ENCODE measurements around the gene UPK3BL2.
A peak's percentile ranks its signal among the peaks of the same experiment; 100 is the strongest.
"Not testable (repeated sequence)": the region's sequence is repeated elsewhere in the genome, so short reads cannot be mapped to it uniquely, and the experiment has no call there.

Gene UPK3BL2

GRCh38 chr7:102543596-102543995, at the start of gene UPK3BL2:
Gene UPK3BL2 (minus strand): TSS chr7:102543696. CDS start chr7:102543636, 60 bp downstream.
- not testable (repeated sequence) for DNase-seq

GRCh38 chr7:102592477-102593019, 49.1 kb upstream of the UPK3BL2 start:
- not testable (repeated sequence) for DNase-seq

GRCh38 chr7:102589857-102590256, 46.4 kb upstream of the UPK3BL2 start:
- DNase-seq: not testable (repeated sequence)

- not testable (repeated sequence) for DNase-seq
Measured at GRCh38 chr7:102583495-102583894, 40.0 kb upstream of the UPK3BL2 start.

- DNase-seq: not testable (repeated sequence)
Measured at GRCh38 chr7:102581722-102582121, 38.2 kb upstream of the UPK3BL2 start.

GRCh38 chr7:102578486-102578885, 35.0 kb upstream of the UPK3BL2 start:
- not testable (repeated sequence) for DNase-seq

- peak; percentile 18 for DNase-seq
Measured at GRCh38 chr7:102577315-102578240, 34.1 kb upstream of the UPK3BL2 start.

- not testable (repeated sequence) for DNase-seq
Measured at GRCh38 chr7:102576363-102576762, 32.9 kb upstream of the UPK3BL2 start.

GRCh38 chr7:102574607-102575006, 31.1 kb upstream of the UPK3BL2 start:
- DNase-seq: not testable (repeated sequence)

GRCh38 chr7:102572261-102573239, 29.1 kb upstream of the UPK3BL2 start, which contains the start of gene POLR2J3:
Gene POLR2J3 (minus strand): TSS chr7:102572583. CDS start chr7:102572521, 62 bp downstream.
- DNase-seq: peak; percentile 100

GRCh38 chr7:102568620-102569019, 25.1 kb upstream of the UPK3BL2 start:
- peak; percentile 10 for DNase-seq

- DNase-seq: not testable (repeated sequence)
Measured at GRCh38 chr7:102550808-102551422, 7.4 kb upstream of the UPK3BL2 start, which contains the start of gene SPDYE2. Gene SPDYE2 (plus strand): TSS chr7:102551226. CDS start chr7:102553256, 2,030 bp downstream.

- not testable (repeated sequence) for DNase-seq
Measured at GRCh38 chr7:102546353-102546752, 2.9 kb upstream of the UPK3BL2 start.

GRCh38 chr7:102545288-102545687, 1.8 kb upstream of the UPK3BL2 start:
- DNase-seq: not testable (repeated sequence)

GRCh38 chr7:102544372-102544771, 876 bp upstream of the UPK3BL2 start:
- not testable (repeated sequence) for DNase-seq

GRCh38 chr7:102542771-102543170, 725 bp downstream of the UPK3BL2 start:
- not testable (repeated sequence) for DNase-seq

GRCh38 chr7:102542083-102542482, 1.4 kb downstream of the UPK3BL2 start:
- DNase-seq: not testable (repeated sequence)

GRCh38 chr7:102540604-102541003, 2.9 kb downstream of the UPK3BL2 start:
- DNase-seq: not testable (repeated sequence)

- DNase-seq: peak; percentile 16
Measured at GRCh38 chr7:102535062-102535615, 8.4 kb downstream of the UPK3BL2 start.

- DNase-seq: not testable (repeated sequence)
Measured at GRCh38 chr7:102532127-102532526, 11.4 kb downstream of the UPK3BL2 start.

- not testable (repeated sequence) for DNase-seq
Measured at GRCh38 chr7:102531583-102531982, 11.9 kb downstream of the UPK3BL2 start.
